SIG-M5 treated with dmso at 0.1 percent for 504 hours (cell line): Measurements from ENCODE around the gene WAC.
"Not testable (repeated sequence)": the region's sequence is repeated elsewhere in the genome, so short reads cannot be mapped to it uniquely, and the experiment has no call there.

Source experiments
- DNase-seq: peaks from one replicate; lab custom pipeline; 2025; ENCODE audit not compliant: unreplicated experiment; lab: John Stamatoyannopoulos, UW

Gene WAC

DNA sequence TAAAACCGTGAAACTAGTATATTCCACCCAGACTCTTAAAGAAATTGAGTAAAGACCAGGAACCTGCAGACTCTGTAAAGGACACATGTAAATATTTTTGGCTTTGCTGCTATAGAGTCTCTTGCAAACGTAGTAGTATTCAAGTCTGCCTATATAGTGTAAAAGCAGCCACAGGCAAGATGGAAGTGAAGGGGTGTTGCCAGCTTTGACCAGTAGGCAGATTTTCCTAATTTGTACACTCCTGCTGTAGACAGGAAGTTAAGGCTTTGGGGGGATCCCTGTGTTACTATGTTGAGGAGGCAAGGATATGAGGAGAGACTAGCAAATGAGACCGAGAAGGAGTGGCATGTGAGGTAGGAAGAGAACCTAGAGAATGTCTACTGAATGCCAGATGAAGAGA lies 27.7 kb downstream of the WAC start:
- DNase-seq, result no peak

DNA sequence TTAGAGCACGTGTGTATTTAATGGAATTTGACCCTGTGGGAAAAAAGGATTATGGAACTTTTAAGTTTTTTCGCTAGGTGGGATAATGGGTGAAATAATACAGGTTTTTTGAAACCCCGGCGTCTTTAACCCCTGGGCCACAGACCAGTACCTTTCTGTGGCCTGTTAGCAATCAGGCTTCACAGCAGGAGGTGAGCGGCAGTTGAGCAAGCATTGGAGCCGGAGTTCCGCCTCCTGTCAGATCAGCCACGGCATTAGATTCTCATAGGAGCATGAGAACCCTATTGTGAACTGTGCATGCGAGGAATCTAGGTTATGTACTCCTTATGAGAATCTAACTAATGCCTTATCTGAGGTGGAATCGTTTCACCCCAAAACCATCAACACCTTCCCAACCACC lies 28.6 kb downstream of the WAC start:
- no peak for DNase-seq

DNA sequence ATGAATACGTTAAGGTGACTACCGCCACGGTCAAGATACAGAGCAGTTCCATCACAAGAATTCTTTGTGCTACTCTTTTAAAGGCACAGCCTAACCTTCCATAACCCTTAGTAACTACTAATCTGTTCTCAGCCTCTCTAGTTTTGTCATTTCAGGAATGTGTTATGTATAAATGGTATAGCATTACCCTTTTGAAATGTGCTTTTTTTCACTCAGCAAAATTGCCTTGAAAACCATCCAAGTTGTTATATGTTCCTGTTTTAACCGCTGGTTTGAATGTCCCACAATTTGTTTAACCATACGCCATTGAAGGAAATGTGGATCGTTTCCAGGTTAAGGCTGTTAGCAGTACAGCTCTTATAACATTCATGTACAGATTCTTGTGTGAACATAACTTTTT lies 32.0 kb downstream of the WAC start:
- no peak for DNase-seq

DNA sequence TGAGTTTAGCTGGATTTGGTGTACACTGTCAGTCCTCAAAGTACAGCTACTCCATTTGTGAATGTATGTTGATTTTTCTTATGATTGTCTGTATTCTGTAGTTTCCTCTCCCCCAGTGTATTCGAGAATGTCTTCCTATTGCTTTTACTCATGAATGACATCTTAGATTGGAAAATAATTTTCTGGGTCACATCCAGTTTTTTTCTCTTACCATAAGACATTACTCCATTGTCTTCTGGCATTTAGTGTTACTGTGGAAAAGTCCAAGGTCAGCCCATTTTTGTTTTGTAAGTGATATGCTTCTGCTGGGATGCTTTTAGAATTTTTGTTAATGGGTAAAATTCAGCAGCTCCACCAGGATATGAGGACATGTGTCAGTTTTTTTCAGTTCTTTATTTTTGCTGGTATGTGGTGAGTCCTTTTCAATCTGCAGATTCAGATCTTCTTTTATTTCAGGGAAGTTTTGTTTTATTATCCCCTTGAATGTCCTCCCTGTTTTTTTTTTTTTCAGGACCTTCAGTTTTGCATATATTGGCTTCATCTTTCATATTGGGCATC lies 33.6 kb downstream of the WAC start:
- no peak for DNase-seq

DNA sequence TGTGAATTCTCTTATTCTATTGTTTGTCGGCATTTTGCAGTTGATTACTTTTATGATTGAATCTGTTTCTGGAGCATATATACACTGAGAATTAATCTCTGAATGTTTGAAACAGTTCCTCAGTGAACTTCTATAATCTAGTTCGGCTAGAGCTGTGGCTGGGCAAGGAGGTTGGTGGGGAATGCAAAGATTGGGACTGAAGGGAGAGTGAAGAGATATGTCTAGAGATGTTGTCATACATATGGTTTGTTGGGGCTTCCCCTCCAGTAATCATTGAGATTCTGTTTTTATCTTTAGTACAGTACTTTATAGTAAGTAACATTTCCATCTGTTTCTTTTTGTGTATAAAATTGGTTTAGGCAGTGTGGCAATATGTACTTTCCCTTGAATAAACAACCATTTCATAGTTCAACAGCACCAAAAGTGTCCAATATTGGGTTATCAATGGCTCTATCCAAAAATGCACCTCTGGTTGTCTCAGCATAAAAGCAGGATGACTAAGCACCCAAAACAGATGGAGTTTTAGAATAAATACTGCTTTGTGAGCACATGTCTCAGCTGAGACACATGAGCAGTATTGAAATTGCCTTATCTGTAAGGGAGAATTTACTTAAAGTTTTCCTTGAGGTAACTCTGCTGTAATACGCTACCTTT lies 36.7 kb downstream of the WAC start:
- no peak for DNase-seq

DNA sequence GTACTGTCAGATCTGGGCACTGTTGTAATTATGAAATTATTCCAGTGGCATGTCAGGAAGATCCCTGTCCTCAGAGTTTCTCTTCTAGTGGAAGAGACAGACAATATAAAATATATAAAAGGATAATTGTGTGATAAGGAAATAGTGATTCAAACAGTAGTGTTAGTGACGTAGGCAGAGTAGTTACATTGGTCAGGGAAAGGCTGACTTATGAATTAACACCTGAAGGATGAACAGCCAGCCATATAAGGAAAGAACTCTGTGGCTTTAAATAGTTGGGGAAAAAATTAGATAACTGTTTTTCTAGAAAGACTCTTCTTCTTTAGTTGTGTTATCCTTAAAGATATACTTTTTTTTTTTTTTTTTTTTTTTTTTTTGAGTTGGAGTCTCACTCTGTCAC lies 37.7 kb downstream of the WAC start:
- no peak for DNase-seq

DNA sequence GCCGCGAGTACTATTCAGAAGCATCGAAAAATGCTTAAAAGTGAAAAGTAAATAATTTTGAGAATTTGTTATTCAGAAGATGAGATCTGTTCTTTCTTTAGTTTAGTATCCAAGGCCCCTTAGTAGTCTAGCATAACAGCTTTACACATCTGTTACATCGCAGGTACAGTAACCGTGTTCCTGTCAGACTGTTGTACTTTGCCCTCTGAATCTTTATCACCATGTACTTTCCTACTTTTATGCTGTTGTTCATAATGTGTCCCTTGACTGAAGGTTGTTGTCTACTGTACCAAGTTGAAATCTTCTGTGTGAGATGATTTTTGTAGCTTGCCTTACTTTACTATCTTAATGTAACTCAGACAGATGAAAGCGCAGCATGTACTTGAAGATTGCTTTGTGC lies 38.3 kb downstream of the WAC start:
- no peak for DNase-seq

DNA sequence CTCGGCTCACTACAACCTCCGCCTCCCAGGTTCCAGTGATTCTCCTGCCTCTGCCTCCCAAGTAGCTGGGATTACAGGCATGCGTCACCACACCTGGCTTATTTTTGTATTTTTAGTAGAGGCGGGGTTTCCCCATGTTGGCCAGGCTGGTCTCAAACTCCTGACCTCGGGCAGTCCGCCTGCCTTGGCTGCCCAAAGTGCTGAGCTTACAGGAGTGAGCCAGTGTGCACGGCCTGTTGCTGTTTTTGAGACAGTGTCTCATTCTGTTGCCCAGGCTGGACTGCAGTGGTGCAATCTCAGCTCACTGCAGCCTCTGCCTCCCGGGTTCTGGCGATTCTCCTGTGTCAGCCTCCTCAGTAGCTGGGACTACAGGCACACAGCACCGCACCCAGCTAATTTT lies 41.3 kb downstream of the WAC start:
- DNase-seq, result not testable (repeated sequence)

DNA sequence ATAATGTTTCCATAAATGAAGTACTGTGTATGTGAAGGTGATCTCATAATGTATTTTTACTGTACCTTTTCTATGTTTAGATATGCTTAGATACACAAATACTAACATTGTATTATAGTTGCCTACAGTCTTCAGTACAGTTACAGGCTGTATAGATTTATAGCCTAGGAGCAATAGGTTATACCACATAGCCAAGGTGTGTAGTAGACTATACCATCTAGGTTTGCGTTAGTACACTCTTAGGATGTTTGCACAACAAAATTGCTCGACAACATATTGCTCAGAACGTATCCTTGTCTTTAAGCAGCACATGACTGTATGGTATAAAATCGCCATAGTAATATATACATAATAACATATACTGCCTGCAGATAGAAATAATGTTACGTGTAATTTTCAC lies 42.9 kb downstream of the WAC start:
- no peak for DNase-seq

DNA sequence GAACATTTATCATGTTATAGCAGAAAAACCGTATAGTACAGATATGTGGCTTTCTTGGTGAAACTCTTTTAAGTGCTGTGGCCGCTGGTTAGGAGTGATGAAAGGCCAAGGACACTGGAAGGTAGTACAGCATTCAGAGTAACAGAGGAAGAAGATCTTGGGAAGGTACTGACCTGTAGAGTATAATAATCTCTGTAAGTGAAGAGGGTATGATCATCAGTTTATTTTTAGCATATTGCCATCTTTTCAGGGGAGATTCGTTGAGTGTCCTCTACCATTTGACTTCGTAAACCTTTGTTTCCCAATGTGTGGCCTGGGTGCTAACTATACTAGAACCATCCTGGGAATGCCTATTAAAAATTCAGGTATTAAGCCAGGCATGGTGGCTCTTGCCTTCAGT lies 44.6 kb downstream of the WAC start:
- DNase-seq, result no peak

DNA sequence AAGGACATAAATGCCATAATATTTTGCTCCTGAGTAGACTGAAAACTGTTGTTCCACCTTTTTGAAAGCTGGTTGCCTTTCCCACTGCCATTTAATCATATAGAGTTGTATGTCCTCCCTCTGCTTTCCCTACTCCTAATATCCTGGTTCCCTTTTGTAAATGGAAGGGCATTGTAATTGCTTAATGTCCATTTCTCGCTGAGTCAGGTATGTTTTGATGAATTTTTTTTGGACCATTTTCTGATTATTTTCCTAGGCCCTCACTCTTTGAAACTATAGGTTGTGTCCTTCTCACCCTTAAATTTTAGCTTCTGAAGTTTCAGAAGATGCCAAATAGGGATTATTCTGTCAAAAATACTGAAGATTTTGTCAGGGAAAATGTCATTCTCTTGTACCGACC lies 45.5 kb downstream of the WAC start:
- DNase-seq, result no peak

DNA sequence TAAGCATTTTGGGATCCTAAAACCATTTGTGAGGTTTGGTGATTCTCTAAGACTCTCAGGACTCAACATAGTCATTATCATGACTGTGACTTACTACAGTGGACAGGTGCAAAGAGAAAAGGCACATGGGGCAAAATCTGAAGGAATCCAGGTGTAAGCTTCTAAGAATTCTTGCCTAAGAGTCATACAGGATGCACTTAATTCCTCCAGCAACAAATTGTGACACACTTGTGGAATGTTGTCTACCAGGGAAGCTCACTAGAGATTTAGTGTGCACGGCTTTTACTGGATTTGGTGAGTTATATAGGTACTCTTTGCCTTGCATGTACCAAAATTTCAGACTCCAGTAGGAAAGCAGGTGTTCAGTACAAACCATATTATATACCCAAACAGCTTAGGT lies 47.9 kb downstream of the WAC start:
- no peak for DNase-seq

DNA sequence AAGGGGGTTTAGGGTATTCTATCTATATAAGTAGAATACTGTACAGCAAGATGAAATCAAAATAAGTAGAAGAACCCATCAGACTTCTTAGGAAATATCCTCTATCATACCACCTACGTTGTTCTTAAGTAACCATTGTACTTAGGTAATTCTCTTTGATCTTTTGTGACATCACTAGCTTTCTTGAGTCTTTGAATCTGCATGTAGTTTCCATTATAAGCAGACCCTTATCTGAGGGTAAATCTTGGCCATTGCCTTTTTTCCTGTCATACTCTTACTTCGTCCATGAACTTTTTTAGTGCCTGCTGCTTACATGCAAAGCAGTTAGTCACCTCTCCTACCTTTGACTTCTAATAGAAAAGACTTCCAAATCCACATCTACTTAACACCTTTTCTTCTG lies 49.0 kb downstream of the WAC start:
- no peak for DNase-seq

DNA sequence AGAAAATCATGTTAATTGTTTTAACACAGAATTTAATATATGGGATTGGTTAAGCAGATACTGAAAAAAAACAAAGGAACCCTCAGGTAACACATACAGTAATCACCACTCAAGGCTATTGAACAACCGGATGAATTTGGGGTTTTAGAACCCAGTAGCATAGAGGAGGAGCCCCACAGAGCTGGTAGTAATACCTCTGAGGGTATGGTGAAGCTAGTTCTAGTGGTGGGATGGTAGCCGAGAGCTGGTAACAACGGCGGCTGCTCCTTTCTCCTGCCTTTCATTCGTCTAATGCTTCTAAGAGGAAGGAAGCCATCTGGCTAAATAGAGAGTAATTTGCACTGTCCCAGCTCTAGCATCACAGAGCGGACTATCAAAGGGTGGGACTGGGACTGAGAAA lies 52.2 kb downstream of the WAC start:
- no peak for DNase-seq

DNA sequence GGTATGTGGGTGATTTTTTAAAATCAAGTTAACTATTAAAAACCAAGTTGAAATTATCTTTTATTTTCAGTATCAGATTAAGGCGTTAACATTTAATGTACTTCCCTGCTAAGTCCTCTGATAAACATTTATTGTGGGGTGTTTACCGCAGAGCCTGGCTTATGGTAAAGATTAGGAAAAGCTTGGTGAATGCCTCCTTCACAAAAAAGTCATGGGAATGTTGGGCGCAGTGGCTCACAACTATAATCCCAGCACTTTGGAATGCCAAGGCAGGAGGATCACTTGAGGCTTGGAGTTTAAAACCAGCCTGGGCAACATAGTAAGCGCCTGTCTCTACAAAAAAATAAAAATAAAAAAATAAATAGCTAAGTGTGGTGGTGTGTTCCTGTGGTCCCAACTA lies 53.3 kb downstream of the WAC start:
- DNase-seq, result no peak

DNA sequence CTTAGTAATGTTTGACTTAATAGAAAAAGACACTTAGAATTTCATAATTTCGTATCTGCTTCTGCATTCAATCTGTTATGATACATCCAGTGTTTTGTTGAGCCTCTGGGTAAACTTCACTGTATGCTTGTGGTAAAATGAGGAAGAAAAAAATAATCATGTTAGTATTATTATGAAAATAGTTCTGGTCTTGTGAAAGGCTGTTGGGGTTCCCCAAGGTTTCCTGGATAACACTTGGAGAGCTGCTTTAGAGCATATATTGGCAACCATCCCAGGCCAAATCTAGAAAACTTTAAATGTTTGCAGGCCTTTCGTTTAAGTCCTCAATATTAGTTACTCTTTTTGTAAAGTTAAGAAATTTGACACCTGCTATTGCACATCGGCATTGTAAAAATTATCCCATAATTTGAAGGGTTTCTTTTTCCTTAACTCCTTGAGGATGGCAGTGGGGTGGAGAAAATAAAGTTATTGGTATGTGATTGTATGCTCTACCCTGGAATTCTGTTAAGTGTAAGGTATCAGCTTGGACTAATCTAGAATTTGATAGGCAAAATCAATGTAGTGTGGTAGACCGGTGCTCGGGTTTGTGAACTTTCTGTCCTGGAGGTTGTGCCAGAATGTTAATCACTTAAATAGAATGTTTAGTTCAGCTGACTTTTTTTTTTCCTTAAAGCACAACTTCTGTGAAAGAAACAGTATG lies 54.5 kb downstream of the WAC start:
- DNase-seq, result no peak

DNA sequence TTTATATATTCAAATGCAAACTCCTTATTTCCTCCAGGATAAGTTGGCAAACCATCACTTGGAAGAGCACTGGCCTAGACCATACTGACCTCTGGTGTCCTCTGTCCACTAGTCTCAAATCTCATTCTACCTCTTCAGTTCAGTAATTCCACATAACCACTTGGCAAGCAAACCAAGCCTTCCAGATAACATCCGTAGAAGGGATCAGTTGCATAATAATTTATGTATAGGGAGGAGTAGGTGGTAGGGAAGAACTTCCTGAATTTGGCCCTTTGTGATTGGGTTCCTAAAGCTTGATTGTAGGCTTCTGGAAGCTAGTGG lies 55.0 kb downstream of the WAC start:
- DNase-seq, result peak; percentile 13

DNA sequence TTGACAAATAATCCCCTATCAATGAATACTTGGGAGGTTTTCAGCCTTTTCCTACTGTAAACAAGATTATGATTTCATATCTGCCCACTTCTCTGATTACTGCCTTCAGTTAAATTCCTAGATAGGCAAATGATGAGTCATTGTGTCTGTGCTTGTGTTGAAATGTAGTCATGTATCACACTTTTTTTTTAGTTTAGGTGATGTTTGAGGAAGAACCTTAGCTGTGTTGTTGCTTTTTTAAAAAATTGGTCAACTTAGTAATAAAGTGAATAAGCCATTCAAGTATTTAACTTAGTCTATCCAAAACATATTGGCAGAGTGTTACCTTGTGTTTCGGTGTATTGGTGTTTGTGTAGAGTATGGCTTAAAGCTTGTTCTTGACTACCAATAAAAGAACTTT lies 60.0 kb downstream of the WAC start:
- DNase-seq, result peak; percentile 38

DNA sequence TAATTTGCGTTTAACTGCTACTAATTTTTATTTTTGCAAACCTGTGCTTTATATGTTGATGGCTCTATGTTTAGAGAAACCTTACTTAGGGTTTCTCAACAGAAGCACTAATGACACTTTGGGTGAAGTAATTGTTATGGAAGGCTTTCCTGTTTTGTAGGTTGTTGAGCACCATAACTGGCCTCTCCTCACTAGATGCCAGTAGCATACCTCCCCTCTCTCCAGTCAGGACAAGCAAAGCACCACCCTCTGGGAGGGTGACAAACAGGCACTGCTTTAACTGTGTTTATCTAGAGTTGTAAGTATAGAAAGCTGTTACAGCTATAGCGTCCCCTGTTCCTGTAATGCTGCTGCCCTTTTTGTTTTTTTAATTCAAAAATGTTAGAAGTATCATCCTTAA lies 60.9 kb downstream of the WAC start:
- no peak for DNase-seq

DNA sequence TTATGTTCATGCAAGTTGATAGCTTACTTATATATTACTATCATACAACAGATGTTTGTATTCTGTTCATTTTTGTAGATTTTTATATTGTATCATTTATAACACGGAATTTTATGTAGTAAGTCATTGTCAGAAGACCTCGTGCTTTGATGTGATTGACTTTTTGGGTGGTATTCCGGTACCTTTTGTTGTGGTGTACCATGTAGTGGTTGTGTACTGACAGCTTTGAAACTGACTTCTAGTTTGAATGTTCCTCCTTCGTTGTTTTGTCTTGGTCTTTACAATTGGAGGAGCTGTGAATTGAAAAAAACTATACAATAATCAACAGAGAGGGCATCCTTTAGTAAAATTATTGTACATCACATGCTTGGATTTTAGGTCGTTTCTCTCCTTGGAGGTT lies 61.5 kb downstream of the WAC start:
- no peak for DNase-seq

DNA sequence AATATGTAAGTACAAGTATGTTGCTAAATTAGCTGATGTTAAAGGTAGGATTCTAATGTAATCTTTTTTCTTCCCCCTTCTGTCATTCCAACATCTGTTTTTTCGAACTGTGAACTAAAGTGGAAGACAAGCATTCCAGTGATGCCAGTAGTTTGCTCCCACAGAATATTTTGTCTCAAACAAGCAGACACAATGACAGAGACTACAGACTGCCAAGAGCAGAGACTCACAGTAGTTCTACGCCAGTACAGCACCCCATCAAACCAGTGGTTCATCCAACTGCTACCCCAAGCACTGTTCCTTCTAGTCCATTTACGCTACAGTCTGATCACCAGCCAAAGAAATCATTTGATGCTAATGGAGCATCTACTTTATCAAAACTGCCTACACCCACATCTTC lies 62.7 kb downstream of the WAC start:
- DNase-seq, result no peak

DNA sequence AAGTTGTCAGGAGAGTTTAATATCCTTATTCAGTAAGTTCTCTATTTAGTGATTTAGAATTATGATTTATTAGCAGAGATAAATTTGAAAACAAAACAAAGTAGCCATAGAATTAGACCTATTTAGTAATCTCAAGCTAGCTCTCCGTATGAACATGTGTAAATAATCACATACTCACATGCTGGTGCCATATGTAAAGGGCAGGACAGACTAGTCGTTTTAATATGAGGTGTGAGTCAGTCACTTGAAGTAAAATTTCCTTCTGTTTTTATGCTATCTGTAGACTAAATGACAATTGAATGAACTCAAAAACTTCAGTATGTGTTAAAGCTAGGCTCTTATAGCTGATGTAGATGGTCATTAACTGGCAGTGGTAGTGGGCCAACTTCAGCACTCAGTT lies 67.1 kb downstream of the WAC start:
- DNase-seq, result no peak

DNA sequence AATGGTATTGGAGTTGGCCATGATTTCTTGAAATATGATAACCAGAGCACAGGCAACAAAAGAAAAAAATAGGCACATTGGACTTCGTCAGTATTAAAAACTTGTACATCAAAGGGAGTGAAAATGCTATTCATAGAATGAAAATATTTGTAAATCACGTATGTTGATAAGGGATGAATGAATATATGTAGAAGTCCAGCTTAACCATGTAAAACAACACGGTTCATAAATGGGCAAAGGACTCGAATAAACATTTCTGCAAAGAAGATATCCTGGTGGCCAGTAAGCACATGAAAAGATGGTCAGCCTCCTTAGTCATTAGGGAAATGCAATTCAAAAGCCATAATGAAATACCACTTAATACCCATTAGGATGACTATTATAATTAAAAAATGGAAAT lies 68.1 kb downstream of the WAC start:
- DNase-seq, result no peak
